ENCODE measurements around the gene FLT3LG.
"Not testable (repeated sequence)": the region's sequence is repeated elsewhere in the genome, so short reads cannot be mapped to it uniquely, and the experiment has no call there.

FLT3LG gene

GRCh38 chr19:49461130-49461529 lies 12.9 kb upstream of the FLT3LG start:
- DNase-seq (ENCODE audit: low read depth in 1 of 2, low spot score in 1 of 2) = not testable (repeated sequence)

DNA sequence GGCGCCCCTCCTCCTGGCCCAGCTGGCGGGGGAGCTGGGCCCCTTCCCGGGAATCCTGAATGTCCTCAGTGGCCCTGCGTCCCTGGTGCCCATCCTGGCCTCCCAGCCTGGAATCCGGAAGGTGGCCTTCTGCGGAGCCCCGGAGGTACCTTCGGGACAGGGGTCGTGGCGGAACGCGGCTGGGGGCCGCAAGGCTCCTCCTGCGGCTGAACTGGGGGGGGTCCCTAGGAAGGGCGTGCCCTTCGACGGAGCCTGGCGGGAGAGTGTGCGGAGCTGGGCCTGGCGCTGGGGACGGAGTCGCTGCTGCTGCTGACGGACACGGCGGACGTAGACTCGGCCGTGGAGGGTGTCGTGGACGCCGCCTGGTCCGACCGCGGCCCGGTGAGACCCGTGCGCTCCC lies 12.4 kb upstream of the FLT3LG start:
- DNase-seq (ENCODE audit: low read depth in 1 of 2, low spot score in 1 of 2) = no peak

DNA sequence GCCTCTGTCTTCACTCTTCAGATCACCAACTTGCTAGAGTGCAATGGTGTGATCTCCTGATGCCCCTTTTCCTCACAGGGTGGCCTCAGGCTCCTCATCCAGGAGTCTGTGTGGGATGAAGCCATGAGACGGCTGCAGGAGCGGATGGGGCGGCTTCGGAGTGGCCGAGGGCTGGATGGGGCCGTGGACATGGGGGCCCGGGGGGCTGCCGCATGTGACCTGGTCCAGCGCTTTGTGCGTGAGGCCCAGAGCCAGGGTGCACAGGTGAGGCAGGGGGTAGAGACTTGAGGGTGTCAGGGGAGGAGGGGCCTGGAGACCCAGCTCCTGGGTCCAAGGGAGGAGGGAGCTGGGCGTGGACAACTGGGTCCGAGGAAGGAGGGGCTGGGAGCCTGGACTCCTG lies 11.5 kb upstream of the FLT3LG start:
- DNase-seq (ENCODE audit: low read depth in 1 of 2, low spot score in 1 of 2) = no peak

- no peak for DNase-seq (ENCODE audit: low read depth in 1 of 2, low spot score in 1 of 2)
Observed at GRCh38 chr19:49463960-49464740, 9.9 kb upstream of the FLT3LG start.

- no peak for DNase-seq (ENCODE audit: low read depth in 1 of 2, low spot score in 1 of 2)
Observed at GRCh38 chr19:49465371-49465770, 8.6 kb upstream of the FLT3LG start.

GRCh38 chr19:49468199-49468598 lies 5.8 kb upstream of the FLT3LG start:
- DNase-seq (ENCODE audit: low read depth in 1 of 2, low spot score in 1 of 2) = no peak

DNA sequence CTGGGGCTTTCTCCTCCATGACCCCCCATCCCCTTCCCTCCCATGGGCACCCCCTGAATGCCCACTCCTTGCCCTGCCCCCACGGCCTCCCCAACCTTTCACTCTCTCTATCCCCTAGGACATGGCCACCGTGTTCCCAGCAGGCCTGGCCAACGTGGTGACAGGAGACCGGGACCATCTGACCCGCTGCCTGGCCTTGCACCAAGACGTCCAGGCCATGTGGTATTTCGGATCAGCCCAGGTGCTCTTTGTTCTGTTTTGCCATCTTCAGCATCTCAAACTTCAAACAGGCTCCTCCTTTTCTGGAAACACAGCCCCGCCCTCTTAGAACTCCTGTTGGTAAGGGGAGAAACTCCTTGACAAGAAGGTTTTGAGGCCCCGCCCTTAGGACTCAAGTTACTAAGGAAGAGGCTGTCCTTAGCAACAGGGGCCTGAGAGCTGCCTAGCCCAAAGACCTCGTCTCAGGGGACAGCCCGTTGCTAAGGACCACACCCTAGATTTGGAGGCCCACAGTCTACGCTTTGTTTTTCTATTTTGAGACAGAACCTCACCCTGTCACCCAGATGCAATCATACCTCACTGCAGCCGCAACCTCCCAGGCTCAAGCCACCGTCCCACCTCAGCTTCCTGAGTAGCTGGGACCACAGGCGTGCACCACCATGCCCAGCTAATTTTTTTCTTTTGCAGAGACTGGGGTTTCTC lies 5.1 kb upstream of the FLT3LG start:
- DNase-seq (ENCODE audit: low read depth in 1 of 2, low spot score in 1 of 2) = peak in 1 of 2 donors; percentile 58

- DNase-seq (ENCODE audit: low read depth in 1 of 2, low spot score in 1 of 2) = peak in 1 of 2 donors; percentile 67
Observed at GRCh38 chr19:49469828-49470614, 4.0 kb upstream of the FLT3LG start.

DNA sequence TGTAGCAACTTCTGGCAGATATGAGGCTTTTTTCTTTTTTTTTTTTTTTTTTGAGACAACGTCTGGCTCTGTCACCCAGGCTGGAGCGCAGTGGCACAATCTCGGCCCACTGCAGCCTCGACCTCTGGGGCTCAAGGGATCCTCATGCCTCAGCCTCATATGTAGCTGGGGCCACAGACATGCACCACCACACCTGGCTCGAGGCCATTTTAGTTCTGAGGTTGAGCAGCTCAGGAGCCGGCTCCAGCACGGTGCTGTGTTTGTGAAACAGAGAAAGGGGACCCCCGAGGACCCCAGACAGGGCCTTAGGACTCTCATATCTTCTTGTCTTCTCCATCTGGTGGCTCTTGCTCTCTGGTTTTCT lies 3.4 kb upstream of the FLT3LG start:
- DNase-seq (ENCODE audit: low read depth in 1 of 2, low spot score in 1 of 2) = no peak

DNA sequence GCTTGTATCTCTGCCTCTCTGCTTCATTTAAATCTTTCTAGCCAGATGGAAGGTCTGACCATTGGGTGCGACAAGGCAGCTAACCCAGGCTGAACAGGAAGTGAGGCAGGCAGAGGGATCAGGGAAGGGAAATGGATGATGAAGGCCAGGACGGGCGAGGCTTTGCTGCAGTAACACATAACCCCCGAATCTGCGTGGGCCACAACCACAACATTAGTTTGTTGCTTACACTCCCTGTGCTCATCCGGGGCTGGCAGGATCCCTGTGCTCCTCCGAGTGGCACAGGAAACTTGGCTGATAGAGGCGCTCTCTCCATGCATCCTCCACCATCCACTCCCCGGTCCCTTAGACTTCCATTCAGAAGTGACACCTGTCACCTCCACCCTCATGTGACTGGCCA lies 1.1 kb upstream of the FLT3LG start:
- DNase-seq (ENCODE audit: low read depth in 1 of 2, low spot score in 1 of 2) = no peak

DNA sequence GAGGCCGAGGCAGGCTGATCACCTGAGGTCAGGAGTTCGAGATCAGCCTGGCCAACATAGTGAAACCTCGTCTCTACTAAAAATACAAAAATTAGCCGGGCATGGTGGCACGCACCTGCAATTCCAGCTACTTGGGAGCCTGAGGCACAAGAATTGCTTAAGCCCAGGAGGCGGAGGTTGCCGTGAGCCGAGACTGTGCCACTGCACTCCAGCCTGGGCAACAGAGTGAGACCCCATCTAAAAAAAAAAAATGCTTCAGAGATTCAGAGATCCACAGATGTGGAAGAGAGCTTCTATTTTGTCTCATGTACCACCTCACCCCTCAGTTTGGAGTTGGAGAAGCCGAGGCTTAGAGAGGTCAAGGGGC lies 531 bp upstream of the FLT3LG start:
- DNase-seq (ENCODE audit: low read depth in 1 of 2, low spot score in 1 of 2) = not testable (repeated sequence)

GRCh38 chr19:49474542-49474924 lies 518 bp downstream of the FLT3LG start:
- no peak for DNase-seq (ENCODE audit: low read depth in 1 of 2, low spot score in 1 of 2)

DNA sequence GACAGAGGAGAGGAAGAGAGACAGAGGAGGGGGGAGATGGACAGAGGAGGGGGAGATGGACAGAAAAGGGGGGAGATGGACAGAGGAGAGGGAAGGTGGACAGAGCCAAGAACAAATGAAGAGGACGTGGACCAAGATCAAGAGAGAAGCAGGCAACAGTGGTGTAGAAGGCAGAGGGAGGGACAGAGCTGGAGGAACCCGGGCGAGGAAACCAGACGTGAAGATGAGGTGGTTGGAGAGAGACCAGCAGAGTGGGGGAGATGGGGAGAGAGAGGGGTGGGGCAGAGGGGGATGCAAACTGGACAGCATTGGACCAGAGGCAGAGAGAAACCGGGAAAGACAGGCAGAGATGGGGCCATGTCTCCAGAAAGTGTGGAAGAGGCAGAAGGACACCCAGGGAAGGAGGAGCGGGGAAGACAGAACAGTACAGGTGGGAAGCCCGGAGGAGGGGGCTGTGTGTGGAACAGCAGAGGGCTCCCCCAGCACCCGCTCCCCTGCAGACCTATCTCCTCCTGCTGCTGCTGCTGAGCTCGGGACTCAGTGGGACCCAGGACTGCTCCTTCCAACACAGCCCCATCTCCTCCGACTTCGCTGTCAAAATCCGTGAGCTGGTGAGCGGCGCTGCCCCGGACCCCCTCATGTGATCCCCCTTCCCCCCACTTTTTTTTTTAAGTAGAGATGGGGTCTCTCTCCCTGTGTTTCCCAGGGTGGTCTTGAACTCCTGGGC lies 1.3 kb downstream of the FLT3LG start:
- DNase-seq (ENCODE audit: low read depth in 1 of 2, low spot score in 1 of 2) = no peak

GRCh38 chr19:49475995-49476880 lies 2.2 kb downstream of the FLT3LG start:
- DNase-seq (ENCODE audit: low read depth in 1 of 2, low spot score in 1 of 2) = peak in 1 of 2 donors; percentile 65

DNA sequence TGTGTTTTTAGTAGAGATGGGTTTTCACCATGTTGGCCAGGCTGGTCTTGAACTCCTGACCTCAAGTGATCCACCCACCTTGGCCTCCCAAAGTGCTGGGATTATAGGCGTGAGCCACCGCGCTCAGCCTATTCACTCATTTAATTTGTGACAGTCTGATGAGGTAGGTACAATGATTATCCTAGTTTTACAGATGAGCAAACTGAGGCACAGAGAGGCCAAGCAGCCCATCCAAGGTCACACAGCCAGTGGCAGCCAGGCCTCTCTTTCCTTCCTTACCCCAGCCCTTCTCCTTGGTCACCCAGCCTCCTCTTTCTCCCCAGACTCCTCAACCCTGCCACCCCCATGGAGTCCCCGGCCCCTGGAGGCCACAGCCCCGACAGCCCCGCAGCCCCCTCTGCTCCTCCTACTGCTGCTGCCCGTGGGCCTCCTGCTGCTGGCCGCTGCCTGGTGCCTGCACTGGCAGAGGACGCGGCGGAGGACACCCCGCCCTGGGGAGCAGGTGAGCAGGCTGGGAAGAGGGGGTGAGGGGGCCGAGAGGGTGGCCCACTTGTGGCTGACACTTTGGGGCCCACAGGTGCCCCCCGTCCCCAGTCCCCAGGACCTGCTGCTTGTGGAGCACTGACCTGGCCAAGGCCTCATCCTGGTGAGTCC lies 6.1 kb downstream of the FLT3LG start:
- no peak for DNase-seq (ENCODE audit: low read depth in 1 of 2, low spot score in 1 of 2)

DNA sequence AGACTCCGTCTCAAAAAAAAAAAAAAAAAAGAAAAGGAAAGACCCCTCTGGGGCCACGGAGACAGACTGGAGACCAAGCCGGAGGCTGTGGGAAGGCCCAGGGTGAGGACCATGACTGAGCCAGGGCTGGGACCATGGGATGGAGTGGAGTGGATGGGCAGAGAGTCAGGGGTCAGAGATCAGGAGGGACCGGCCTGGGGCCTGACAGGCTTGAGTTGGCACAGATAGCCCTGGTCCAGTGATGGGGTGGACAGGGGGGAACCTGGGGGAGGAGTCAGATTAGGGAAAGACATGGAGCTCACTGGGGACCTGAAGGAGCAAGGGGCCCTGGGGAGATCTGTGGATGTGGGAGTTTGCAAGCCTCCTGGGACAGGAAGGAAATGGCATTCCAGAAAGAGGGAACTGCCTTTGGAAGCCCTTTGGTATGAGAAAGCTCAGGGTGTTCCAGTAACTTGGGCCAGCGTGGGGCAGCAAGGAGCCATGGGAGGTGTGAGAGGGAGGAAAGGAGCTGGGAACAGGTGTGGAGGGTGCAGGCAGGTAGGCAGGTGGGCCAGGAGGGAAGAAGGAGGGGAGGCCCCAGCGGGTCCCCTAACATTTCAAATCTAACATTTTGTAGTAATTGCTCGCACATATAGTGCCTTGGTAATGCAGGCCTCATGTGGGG lies 7.1 kb downstream of the FLT3LG start:
- no peak for DNase-seq (ENCODE audit: low read depth in 1 of 2, low spot score in 1 of 2)

DNA sequence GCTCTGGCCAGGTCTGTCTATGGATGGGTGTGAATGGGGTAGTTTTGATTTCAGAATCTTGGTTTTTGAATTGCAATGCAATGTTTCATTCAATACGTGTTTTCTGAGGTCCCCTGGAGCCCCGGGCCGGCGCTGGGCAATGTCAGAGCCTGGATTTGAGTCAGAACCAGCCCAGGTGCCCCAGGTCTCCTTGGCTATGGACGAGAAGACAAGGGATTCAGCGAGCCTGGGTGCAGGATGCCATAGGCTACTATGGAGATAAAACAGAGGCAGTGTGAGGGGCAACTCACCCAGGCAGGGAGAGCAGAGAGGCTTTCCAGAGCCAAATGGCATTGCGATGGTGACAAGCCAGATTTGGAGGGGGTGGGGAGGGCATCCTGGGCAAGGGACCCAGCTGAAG lies 12.2 kb downstream of the FLT3LG start:
- no peak for DNase-seq (ENCODE audit: low read depth in 1 of 2, low spot score in 1 of 2)

- DNase-seq (ENCODE audit: low read depth in 1 of 2, low spot score in 1 of 2) = no peak
Observed at GRCh38 chr19:49486710-49487276, 12.8 kb downstream of the FLT3LG start.

All from activated CD4-positive, alpha-beta T cell treated with anti-CD3 and anti-CD28 coated beads, Interleukin-2, amount 50 U/mL, for 24 hours (primary cell).